NCI-H187 treated with DMSO at 0.1 percent for 48 hours (cell line): ENCODE measurements around the gene WFDC9.
"Not testable (repeated sequence)": the region's sequence is repeated elsewhere in the genome, so short reads cannot be mapped to it uniquely, and the experiment has no call there.

Experiments used
- DNase-seq: peaks from one replicate; lab custom pipeline; 2025; lab: John Stamatoyannopoulos, UW

WFDC9 gene

GRCh38 chr20:45592574-45593189 lies 38.4 kb downstream of the WFDC9 start:
- no peak for DNase-seq

GRCh38 chr20:45589725-45590124 lies 41.4 kb downstream of the WFDC9 start:
- no peak for DNase-seq

GRCh38 chr20:45588800-45589199 lies 42.3 kb downstream of the WFDC9 start:
- no peak for DNase-seq

- DNase-seq, result not testable (repeated sequence)
Observed at GRCh38 chr20:45585986-45586385, 45.1 kb downstream of the WFDC9 start.

GRCh38 chr20:45584294-45584693 lies 46.8 kb downstream of the WFDC9 start:
- DNase-seq, result not testable (repeated sequence)

GRCh38 chr20:45583502-45583901 lies 47.6 kb downstream of the WFDC9 start:
- DNase-seq, result no peak

GRCh38 chr20:45581702-45582101 lies 49.4 kb downstream of the WFDC9 start:
- DNase-seq, result no peak

GRCh38 chr20:45579184-45579583 lies 51.9 kb downstream of the WFDC9 start, which contains the start of gene WFDC8:
Gene WFDC8 (minus strand): TSS chr20:45579284. CDS start chr20:45579247, 37 bp downstream.
- no peak for DNase-seq

GRCh38 chr20:45578231-45578630 lies 52.9 kb downstream of the WFDC9 start:
- DNase-seq, result no peak

GRCh38 chr20:45576995-45577394 lies 54.1 kb downstream of the WFDC9 start:
- no peak for DNase-seq

- no peak for DNase-seq
Observed at GRCh38 chr20:45575931-45576330, 55.2 kb downstream of the WFDC9 start.

- not testable (repeated sequence) for DNase-seq
Observed at GRCh38 chr20:45569650-45570049, 61.4 kb downstream of the WFDC9 start.

- DNase-seq, result no peak
Observed at GRCh38 chr20:45564760-45565276, 66.3 kb downstream of the WFDC9 start.
